NK-92 treated with Interleukin-12 subunit alpha and Interleukin-12 subunit beta, amount 100 ng/mL, for 24 hours (cell line): ENCODE measurements around the gene HNRNPCL1.
"Not testable (repeated sequence)": the region's sequence is repeated elsewhere in the genome, so short reads cannot be mapped to it uniquely, and the experiment has no call there.

Experiments used
- DNase-seq: peaks from one replicate; lab custom pipeline; 2025; lab: John Stamatoyannopoulos, UW

The HNRNPCL1 gene

GRCh38 chr1:12848620-12849019 lies at the start of gene HNRNPCL1:
HNRNPCL1 (minus strand) TSS chr1:12848720; CDS start chr1:12848289, 431 bp downstream.
- not testable (repeated sequence) for DNase-seq

- DNase-seq = not testable (repeated sequence)
Measured at GRCh38 chr1:12898170-12898569, 49.6 kb upstream of the HNRNPCL1 start, which contains the start of gene PRAMEF10. PRAMEF10 (minus strand) TSS chr1:12898270; CDS start chr1:12895847, 2,423 bp downstream.

GRCh38 chr1:12886101-12886500 lies 37.6 kb upstream of the HNRNPCL1 start, which contains the start of gene PRAMEF4:
PRAMEF4 (minus strand) TSS chr1:12886201; CDS start chr1:12883394, 2,807 bp downstream.
- DNase-seq = not testable (repeated sequence)

GRCh38 chr1:12878453-12878852 lies 29.9 kb upstream of the HNRNPCL1 start:
- DNase-seq = not testable (repeated sequence)

GRCh38 chr1:12863131-12863880 lies 14.8 kb upstream of the HNRNPCL1 start:
- not testable (repeated sequence) for DNase-seq

GRCh38 chr1:12856786-12857185 lies 8.3 kb upstream of the HNRNPCL1 start, which contains the start of gene PRAMEF2:
PRAMEF2 (plus strand) TSS chr1:12857086; CDS start chr1:12859010, 1,924 bp downstream.
- not testable (repeated sequence) for DNase-seq

- DNase-seq = no peak
Measured at GRCh38 chr1:12851779-12852178, 3.3 kb upstream of the HNRNPCL1 start.

- not testable (repeated sequence) for DNase-seq
Measured at GRCh38 chr1:12833251-12833650, 15.3 kb downstream of the HNRNPCL1 start.

- DNase-seq = not testable (repeated sequence)
Measured at GRCh38 chr1:12831310-12831709, 17.2 kb downstream of the HNRNPCL1 start, which contains the start of gene PRAMEF11. PRAMEF11 (minus strand) TSS chr1:12831410; CDS start chr1:12828789, 2,621 bp downstream.

GRCh38 chr1:12819061-12819460 lies 29.5 kb downstream of the HNRNPCL1 start:
- DNase-seq = not testable (repeated sequence)

- no peak for DNase-seq
Measured at GRCh38 chr1:12811409-12811784, 37.1 kb downstream of the HNRNPCL1 start.

- no peak for DNase-seq
Measured at GRCh38 chr1:12810691-12811408, 37.7 kb downstream of the HNRNPCL1 start.

GRCh38 chr1:12809933-12810332 lies 38.6 kb downstream of the HNRNPCL1 start:
- no peak for DNase-seq

GRCh38 chr1:12799730-12800129 lies 48.8 kb downstream of the HNRNPCL1 start:
- no peak for DNase-seq

GRCh38 chr1:12798911-12799310 lies 49.6 kb downstream of the HNRNPCL1 start:
- DNase-seq = no peak
